Measurements from ENCODE around the gene KRT78. TPM values are rescaled to one million over a fixed set of nuclear protein-coding genes. Genes with fewer than 3 reads are reported as not detected.

The KRT78 gene
- total and polyA plus RNA-seq, 2 donors (not counting 1 experiment from before 2014, with no cell fraction given), result not detected

DNA sequence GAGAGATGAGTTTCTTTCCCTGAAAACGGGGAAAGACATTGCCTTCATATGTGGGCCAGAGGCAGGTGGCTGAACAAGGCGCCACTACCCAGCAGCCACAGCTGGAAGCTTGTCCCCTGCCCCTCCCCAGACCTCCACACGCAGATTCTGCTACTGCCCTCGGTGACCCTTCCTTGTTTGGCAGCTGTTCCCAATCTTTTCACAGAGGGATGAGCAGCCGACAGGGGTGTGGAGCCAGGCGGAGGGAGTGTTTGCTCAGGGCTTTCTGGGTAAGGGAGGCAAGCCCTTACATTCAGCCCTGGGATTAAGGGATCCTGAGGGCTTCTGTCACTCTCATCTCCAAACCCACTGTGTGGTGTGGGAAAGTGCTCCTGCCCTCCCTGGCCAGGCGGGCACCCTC lies 30.4 kb downstream of the KRT78 start:
- DNase-seq, result no peak
- no peaks in the 10 kb centered on the region for H3K79me2 ChIP-seq (ENCODE audit: control insufficient read depth, insufficient read depth, low read length)
- 62% methylated on average over 6 of the region's 7 CpGs for WGBS (ENCODE audit: insufficient coverage)
- H3K27me3 ChIP-seq (replicated peaks in 1 of 4; ENCODE audit: control extremely low read depth in 1 of 4, control insufficient read depth in 3 of 4, insufficient read depth in 4 of 4, low read length in 3 of 4), result peaks cover 0 to 2% (median 0%) of the 10 kb centered on the region in 4 experiments
- TF ChIP-seq CTCF (IDR thresholded peaks at IDR 0.05) (no peak), EZH2 (IDR thresholded peaks at IDR 0.05; ENCODE audit: borderline replicate concordance, insufficient read depth, low read depth, low read length, poor library complexity, severe bottlenecking) (no peak)
- no peaks in the 10 kb centered on the region for H3K9me3 ChIP-seq (ENCODE audit: control extremely low read depth in 1 of 3, control insufficient read depth in 2 of 3, insufficient read depth in 1 of 3, low read length in 2 of 3)
- no peak overlapping the region for H3K27ac ChIP-seq (ENCODE audit: low read length in 2 of 2)
- H3K9ac ChIP-seq (ENCODE audit: low read length), result no peak overlapping the region
- no peak for ATAC-seq (ENCODE audit: low read depth)
- Mint-ChIP-seq H3K27ac (no peak overlapping the region), H3K9me3 (ENCODE audit: insufficient read depth) (no peaks in the 10 kb centered on the region), H3K27me3 (peaks cover 30% of the 10 kb centered on the region), H3K4me3 (no peak overlapping the region), H3K4me1 (no peaks in the 10 kb centered on the region)
- intact Hi-C loops (cut with micrococcal nuclease), result no loop called here
- H3K4me1 ChIP-seq (ENCODE audit: control insufficient read depth in 2 of 2, insufficient read depth in 2 of 2, low read length in 2 of 2), result no peaks in the 10 kb centered on the region
- ChIA-PET CTCF (no interaction called here), POLR2A (no interaction called here)
- H3K4me3 ChIP-seq (ENCODE audit: control extremely low read depth in 1 of 5, extremely low read depth in 1 of 5, insufficient read depth in 1 of 5, low read depth in 2 of 5, low read length in 4 of 5), result no peak overlapping the region
- H3K4me2 ChIP-seq (replicated peaks; ENCODE audit: low read depth, low read length, poor library complexity, severe bottlenecking), result no peak overlapping the region
- H3K36me3 ChIP-seq (replicated peaks in 1 of 2; ENCODE audit: control extremely low read depth in 1 of 2, control insufficient read depth in 1 of 2, extremely low read depth in 1 of 2, insufficient read depth in 2 of 2, low read length in 1 of 2), result no peaks in the 10 kb centered on the region
- H2AFZ ChIP-seq (ENCODE audit: insufficient read depth, low read depth, low read length, poor library complexity, severe bottlenecking), result no peak overlapping the region
- no peaks in the 10 kb centered on the region for H4K20me1 ChIP-seq (ENCODE audit: control insufficient read depth, insufficient read depth, low read length, poor library complexity, severe bottlenecking)

DNA sequence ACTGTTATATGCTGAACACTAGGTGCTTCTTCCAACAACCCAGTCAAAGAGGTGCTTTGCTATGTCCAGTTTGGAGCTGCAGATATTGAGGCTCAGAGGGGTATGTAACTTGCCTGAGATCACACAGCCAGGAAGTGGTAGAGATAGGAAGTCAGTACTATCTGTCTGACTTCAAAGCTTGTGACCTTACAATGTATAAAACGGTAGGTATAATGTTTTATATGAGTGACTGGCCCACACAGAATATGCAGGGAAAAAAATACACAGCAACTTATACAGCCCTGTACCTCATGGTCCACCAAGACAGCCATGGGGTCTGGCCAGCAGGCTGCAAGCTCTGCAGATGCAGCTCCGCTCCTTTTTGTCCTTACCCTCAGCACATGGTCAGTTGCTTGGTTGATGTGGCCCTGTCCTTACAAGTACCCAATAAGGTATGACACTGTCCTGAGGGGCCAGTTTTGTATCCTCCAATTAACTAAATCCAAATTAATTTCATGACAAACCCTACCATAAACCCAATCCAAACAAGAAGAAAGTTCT lies 31.0 kb downstream of the KRT78 start:
- H3K4me3 Mint-ChIP-seq, result no peak overlapping the region
- CTCF ChIA-PET, result no interaction called here
- WGBS (ENCODE audit: insufficient coverage), result 100% methylated on average over 1 of the region's 2 CpGs

More for the DNA sequence above, 31.0 kb downstream of the KRT78 start:
- Histone ChIP-seq H3K4me2 (replicated peaks; ENCODE audit: low read depth, low read length, poor library complexity, severe bottlenecking) (no peak overlapping the region), H3K79me2 (ENCODE audit: control insufficient read depth, insufficient read depth, low read length) (no peaks in the 10 kb centered on the region), H3K4me3 (ENCODE audit: control extremely low read depth in 1 of 5, extremely low read depth in 1 of 5, insufficient read depth in 1 of 5, low read depth in 2 of 5, low read length in 4 of 5) (no peak overlapping the region), H3K36me3 (replicated peaks in 1 of 2; ENCODE audit: control extremely low read depth in 1 of 2, control insufficient read depth in 1 of 2, extremely low read depth in 1 of 2, insufficient read depth in 2 of 2, low read length in 1 of 2) (no peaks in the 10 kb centered on the region), H3K9me3 (ENCODE audit: control extremely low read depth in 1 of 3, control insufficient read depth in 2 of 3, insufficient read depth in 1 of 3, low read length in 2 of 3) (no peaks in the 10 kb centered on the region), H2AFZ (ENCODE audit: insufficient read depth, low read depth, low read length, poor library complexity, severe bottlenecking) (no peak overlapping the region), H3K27me3 (replicated peaks in 1 of 4; ENCODE audit: control extremely low read depth in 1 of 4, control insufficient read depth in 3 of 4, insufficient read depth in 4 of 4, low read length in 3 of 4) (peaks cover 0 to 2% (median 0%) of the 10 kb centered on the region in 4 experiments), H3K27ac (ENCODE audit: low read length in 2 of 2) (no peak overlapping the region), H3K4me1 (ENCODE audit: control insufficient read depth in 2 of 2, insufficient read depth in 2 of 2, low read length in 2 of 2) (no peaks in the 10 kb centered on the region), H4K20me1 (ENCODE audit: control insufficient read depth, insufficient read depth, low read length, poor library complexity, severe bottlenecking) (no peaks in the 10 kb centered on the region), H3K9ac (ENCODE audit: low read length) (no peak overlapping the region)
- Mint-ChIP-seq H3K4me1 (no peaks in the 10 kb centered on the region), H3K27me3 (peaks cover 26% of the 10 kb centered on the region), H3K27ac (no peak overlapping the region), H3K9me3 (ENCODE audit: insufficient read depth) (no peaks in the 10 kb centered on the region)
- ATAC-seq (ENCODE audit: low read depth) (no peak), DNase-seq (no peak)
- intact Hi-C loops (cut with micrococcal nuclease), result no loop called here
- no peak for TF ChIP-seq EZH2 (IDR thresholded peaks at IDR 0.05; ENCODE audit: borderline replicate concordance, insufficient read depth, low read depth, low read length, poor library complexity, severe bottlenecking)
- no peak for TF ChIP-seq CTCF (IDR thresholded peaks at IDR 0.05)
- POLR2A ChIA-PET, result no interaction called here
